NCI-H345 treated with DMSO at 0.1 percent for 48 hours (cell line): ENCODE results near the gene PLAU.
"Not testable (repeated sequence)": the region's sequence is repeated elsewhere in the genome, so short reads cannot be mapped to it uniquely, and the experiment has no call there.

Source experiments
- DNase-seq: peaks from one replicate; lab custom pipeline; 2025; ENCODE audit not compliant: unreplicated experiment; lab: John Stamatoyannopoulos, UW

The PLAU gene

DNA sequence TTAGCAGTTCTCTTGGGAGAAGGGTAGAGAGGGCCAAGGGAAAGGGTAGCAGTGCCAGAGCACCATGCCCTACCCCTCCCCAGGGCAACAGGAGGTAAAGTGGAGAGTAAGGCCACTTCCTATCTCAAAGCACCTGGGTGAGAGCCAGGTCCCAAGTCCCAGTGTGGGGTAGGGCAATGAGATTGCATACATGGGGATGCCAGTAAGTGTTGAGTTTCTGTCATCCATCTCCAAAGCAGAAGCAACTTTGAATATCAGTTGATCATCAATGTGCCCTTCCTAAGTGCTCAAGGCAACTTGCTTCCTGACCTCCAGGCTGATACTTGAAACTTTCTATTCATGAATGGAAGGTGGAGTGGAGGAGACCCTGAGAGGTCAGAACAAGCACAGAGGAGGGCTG lies 34.4 kb upstream of the PLAU start:
- no peak for DNase-seq

DNA sequence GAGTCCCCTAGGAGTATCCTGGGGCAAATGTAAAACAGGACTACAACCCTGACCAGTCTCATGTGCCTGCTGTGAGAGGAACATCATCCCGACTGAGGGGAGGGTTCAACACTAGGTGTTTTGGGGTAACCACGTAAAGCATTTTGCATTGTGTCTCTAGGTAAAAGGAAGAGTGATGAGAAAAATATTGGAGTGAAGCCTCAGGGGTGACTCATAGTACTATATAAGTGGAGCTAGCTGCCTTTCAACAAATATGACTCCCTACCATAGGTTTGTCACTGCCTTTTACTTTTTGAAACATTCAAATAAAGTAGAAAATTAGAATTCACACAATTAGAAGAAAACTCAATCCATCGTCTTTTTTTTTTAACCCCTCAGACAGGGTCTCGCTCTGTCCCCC lies 34.0 kb upstream of the PLAU start:
- no peak for DNase-seq

DNA sequence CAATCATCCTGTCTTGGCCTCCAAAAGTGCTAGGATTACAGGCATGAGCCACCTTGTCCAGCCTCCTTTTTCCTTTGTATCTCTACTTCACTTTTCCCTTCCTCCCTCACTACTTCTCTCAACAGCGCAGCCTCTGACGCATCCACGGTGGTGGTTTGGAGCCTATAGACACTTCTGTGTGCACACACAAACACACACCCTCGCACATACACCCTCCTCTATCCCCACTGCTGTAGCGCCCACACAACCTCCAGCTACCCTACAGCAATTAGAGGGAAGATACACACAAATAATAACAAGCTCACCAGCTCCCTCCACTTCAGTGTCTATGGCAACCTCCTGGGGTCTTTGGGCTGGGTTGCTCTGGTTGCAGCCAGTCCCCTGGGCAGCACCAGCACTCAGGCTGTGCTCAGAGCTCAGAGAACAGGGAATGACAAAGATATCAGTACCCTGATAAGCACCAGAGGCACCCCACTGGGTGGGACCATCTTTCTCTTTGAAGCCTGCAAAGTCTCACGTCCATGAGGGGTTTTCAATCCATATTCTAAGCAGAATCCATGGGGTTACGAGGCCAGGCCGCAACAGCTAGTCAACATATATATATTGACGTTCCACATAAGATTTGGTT lies 33.3 kb upstream of the PLAU start:
- no peak for DNase-seq

DNA sequence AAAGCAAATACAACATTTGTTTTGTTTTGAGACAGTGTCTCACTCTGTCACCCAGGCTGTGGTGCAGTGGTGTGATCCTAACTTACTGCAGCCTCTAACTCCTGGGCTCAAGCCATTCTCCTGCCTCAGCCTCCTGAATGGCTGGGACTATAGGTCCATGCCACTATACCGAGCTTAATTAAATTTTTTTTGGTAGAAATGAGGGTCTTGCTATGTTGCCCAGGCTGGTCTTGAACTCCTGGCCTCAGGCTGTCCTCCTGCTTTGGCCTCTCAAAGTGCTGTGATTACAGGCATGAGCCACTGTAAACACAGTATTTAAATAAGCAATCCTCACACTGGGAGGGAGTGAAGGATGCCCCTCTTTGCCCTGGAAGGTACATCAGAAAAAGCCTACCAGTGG lies 32.6 kb upstream of the PLAU start:
- no peak for DNase-seq

DNA sequence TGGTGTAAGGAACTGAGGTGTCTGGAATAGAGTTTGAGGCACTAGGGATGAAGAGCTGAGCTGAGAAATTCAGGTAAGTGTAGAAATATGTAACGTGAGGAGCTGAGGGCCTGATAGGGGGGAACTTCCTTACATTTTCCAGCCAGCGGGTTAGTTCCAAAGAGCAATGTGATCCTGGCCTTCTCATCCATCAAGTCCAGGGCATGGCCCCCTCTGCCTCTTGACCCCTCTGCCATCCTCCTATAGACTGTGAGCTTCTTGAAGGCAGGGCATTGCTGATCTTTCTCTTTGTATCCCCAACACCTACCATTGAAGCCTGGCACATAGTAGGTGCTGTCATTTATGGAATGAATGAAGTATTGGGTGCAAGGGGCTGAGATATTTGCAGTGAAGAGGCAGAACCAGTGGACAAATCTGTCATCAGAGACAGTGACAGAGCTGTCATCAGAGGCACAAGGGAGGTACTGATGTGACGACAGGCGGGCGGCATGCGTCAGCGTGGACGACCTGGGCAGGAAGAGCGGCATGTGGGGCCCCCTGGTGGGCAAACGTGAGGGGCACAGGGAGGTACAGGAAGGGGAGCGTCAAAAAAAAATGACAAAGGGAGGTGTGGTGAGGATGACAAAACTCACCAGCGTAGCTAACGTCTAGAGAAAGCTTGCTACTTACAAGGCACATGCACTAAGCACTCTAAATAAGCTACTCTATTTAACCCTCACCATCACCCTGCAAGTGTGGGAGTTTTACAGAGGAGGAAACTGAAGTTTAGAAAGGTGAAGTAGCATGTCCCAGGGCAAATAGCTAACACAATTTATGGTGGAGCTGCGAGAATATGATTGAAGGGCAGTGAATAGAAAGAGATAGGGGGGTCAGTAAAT lies 31.4 kb upstream of the PLAU start:
- DNase-seq, result peak; percentile 60

DNA sequence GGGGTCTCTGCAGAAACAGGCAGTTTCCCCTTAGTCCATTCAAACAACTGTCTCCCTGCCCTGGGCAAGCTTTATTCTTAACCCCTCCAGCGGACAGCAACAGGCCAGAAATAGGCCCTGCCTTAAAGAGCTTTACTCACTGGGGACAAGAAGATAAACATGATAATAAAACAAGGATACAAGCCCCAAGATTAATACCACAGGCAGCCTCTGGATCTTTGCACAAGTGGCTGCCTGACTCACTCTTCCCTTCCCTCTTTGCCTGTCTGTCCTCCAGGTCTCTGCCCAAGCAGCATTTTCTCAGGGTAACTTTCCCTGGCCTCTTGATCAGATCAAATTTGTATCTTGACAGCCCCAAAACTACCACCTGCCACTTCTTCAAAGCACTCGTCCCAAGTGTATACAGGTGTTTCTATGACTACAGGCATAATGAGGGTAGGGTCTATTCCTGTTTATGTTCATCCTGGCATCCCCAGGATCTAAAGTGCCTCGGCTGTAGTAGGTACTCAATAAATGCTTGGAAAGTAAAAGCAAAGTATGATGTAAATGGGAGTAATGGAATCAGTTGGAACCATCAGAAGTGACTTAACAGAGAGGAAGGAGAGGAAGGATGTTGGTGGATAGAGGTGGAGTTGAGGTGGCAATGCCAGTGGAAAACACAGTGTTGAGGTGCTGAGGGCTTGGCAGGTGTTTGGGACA lies 29.6 kb upstream of the PLAU start:
- DNase-seq, result no peak

DNA sequence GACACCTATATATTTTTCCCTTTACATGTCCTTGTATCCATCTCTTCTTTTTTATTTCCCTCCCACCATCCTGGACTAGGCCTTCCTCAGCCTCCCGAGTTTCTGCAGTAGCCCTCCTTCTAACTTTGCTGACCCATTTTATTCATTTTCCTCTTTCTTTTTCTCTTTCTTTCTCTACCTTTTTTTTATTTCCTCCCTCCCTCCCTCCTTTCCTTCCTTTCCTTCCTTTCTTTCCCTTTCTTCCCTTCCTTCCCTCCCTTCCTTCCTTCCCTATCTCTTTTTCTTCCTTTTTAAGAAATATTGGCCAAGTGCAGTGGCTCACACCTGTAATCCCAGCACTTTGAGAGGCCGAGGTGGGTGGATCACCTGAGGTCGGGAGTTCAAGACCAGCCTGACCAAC lies 26.9 kb upstream of the PLAU start:
- no peak for DNase-seq

DNA sequence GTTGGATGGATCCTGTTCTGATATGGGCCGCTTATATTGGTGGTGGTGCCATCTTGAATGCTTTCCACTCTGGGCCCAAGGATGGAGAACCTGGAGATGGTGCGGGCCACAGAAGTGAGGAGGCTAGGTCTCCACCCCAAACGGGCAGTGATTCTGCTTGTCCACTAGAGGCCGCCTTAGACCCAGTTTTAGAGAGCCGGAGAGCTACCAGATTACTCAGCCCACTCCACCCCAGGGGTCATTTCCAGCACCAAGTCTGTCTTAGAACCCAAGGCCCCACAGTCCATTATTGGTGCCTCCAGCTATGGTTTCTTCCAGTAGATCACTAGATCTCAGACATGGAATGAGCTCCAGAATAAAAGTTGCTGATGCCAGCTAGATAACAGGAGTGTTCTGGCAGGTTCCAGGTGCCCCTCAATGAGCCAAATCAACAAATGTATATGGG lies 24.8 kb upstream of the PLAU start:
- DNase-seq, result peak; percentile 42

DNA sequence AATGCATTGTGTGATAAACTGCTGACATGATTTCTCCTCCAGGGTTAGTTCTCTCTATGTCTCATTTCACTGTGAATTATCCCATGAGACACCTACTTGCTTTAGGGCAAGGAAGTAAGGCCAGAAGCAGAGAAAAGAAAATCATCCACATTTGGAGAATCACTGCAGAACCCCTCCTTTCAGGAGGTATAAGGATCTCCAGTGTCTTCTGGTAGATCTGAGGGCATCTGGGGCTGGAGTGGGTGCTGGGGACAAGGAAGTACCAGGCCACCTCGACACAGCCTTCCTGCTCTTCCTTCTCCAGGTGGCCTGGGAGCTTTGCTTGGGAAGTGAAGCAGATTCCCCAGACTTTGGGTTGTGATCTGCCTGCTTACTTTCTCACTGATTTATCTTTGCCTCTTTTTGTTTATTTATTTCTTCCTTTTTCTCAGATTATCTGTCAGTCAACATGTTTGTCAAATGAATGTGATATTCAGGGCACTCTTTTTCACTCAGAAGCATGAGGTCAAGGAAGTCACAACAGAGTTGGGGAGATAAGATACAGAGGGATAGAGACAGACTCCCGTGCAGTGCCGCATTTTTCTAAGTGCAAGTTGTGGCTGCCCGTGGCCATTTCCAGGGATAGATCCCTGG lies 24.2 kb upstream of the PLAU start:
- no peak for DNase-seq

DNA sequence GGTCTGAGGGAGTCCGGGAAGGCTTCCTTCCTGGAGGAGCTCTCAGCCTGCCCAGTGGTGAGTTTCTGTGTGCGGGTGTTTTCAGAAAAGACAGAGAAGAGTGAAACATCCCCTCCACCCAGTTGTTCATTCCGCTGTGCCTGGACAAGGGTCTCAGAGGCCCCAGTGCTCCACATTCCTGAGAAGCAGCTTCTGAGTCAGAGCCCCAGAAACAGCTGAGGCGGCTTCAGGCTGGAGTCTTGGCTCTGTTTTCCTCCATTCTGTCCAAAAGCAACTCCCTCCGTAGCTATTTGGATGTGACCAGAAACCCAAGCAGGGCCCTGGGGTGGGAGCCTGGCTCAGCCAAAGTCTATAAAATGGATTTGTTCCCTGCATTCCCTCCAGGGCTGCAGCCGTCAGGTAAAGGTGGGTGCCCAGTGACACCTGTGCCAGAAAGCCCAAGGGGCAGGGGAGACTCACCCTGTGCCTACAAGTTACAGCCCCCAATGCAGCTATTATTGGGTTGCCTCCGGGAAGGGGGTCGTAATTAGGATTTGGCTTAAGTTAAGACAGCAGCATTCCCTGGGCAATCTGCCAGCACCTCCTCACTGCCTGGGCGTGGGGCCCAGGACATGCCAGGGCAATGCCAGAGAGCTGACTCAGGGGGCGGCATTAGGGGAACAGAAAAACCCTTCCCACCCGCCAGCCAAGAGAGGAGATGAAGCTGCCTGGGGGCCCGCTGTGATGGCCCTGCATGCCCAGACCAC lies 23.5 kb upstream of the PLAU start:
- DNase-seq, result no peak

DNA sequence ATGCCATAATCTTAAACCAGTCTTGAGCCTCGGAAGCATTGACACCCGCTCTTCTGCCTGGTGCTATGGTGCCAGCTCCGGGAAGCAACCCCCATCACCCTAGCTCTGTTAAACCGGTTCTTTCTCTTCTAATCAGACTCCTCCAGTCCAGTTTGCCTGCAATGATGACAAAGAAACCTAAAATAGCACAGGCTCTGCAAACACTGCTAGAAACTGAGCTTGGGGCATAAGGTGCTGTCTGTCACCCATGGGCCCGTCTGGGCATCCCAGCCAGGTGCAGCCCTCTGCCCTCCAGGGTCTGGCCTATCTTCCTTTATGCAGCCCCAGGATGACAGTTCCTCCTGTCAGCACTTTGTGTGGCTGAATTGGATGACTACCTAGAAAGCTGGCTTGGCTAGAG lies 22.4 kb upstream of the PLAU start:
- no peak for DNase-seq

DNA sequence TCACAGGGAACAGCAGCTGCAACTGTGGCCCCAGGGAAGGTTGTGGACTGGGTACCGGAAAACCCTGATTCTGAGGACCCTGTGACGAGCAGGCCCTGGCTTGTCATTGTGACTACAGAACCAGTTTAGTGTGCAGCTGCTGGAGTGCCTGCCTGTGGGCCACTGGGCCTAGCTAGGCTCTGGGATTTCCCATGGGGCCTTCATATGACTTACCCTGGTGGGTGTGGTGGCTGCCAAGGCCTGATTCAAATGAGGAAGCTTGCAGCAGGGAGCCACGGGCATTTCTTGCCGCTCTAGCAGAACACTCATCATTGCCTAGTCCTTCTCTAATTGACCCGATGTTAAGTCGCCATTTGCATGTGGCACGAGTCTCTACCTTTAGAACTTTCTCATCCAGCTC lies 21.9 kb upstream of the PLAU start:
- peak; percentile 65 for DNase-seq

DNA sequence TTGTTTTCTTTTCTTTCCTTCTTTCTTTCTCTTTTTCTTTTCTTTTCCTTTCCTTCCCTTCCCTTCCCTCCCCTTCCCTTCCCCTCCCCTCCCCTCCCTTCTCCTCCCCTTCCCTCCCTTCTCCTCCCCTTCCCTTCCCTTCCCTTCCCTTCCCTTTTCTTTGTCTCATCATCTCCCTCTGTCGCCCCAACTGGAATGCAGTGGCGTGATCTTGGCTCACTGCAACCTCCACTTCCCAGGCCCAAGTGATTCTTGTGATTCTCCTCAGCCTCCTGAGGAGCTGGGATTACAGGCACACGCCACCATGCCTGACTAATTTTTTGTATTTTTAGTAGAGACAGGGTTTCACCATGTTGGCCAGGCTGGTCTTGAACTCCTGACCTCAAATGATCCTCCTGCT lies 21.5 kb upstream of the PLAU start:
- not testable (repeated sequence) for DNase-seq

DNA sequence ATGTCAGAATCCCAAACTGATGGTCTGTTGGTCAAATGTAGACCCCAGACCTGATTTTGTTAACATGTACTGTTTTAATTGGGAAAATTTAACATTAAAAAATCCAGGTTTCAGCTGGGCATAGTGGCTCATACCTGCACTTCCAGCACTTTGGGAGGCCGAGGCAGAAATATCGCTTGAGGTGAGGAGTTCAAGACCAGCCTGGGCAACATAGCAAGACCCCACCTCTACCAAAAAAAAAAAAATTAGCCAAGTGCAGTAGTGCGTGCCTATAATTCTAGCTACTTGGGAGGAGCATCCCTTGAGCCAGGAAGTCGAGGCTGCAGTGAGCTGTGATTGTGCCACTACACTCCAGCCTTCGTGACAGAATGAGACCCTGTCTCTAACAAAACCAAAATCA lies 20.7 kb upstream of the PLAU start:
- no peak for DNase-seq

DNA sequence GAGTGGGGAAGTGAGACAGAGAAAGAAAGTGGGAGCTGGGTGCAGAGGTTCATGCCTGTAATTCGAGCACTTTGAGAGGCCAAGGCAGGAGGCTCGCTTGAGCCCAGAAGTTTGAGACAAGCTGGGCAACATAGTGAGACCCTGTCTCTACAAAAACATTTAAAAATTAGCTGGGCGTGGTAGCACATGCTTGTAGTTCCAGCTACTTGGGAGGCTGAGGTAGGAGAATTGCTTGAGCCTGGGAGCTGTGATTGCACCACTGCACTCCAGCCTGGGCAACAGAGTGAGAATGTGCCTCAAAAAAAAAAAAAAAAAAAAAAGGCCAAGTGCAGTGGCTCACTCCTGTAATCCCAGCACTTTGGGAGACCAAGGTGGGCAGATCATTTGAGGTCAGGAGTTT lies 20.1 kb upstream of the PLAU start:
- not testable (repeated sequence) for DNase-seq

DNA sequence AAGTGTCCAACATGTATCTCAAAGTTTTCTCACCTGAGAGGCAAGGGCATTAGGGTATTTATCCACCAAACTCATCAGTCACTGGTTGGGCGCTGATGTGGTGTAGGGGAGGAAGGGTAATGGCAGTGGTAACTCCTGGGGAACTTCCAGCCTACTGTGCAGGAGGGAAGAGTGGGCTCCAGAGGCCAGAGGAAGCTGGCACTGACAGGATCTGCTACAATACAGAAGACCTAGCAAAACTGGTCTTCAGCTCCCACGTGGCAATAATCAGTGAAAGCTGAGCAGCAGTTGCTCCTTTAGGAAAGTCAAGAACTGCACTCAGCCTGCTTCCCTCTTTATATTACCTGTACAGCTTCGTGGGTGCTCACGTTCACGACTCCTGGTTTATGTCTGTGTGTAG lies 19.4 kb upstream of the PLAU start:
- no peak for DNase-seq

DNA sequence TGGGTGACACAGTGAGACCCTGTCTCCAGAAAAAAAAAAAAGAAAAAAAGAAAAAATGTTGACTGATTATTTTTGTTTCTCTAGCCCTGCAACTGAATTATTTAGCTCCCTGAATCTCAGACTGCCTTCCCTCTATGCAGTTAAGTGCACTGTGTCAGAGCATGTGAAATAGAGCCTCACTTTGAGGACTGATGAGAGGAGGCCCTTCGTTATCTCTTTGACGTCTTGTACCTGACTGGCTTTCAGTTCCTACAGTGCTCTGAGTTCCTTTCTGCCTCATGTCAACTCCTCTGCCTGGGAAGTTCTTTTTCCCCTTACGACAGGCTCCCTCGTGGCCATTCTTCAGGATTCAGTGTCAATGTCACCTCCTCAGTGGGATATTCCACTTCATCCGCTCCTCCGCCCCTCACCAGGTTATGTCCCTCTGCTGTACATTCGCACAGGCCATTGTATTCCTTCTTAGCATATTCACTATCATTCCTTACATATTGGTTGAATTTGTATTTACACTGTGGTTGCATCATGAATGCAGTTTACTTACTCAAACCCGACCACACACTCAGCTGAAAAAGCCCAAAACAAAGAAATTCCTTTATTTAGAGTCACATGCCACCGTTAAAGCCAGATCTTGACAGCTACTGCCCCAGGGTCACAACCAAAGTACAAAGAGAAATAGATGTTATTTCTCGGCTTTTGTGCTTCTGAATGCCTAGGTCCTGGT lies 18.5 kb upstream of the PLAU start:
- DNase-seq, result no peak

DNA sequence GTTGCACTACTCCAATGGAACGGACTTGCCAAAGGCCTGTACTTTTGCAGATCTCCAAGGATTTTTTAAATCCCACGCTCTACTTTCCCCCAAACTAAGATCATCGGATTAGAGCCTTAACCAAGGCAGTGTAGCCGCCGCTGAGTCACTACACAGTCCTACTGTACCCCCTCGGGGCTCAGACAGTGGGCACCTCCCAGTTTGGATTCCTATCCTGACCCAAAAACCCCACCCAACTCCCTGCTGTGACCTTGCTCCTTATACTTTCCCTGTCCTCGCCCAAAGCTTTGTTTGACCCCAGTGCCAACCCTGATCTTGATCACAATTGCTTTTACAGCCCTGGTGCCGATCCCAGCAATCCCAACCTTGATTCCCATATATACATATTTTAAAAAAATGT lies 17.5 kb upstream of the PLAU start:
- no peak for DNase-seq

DNA sequence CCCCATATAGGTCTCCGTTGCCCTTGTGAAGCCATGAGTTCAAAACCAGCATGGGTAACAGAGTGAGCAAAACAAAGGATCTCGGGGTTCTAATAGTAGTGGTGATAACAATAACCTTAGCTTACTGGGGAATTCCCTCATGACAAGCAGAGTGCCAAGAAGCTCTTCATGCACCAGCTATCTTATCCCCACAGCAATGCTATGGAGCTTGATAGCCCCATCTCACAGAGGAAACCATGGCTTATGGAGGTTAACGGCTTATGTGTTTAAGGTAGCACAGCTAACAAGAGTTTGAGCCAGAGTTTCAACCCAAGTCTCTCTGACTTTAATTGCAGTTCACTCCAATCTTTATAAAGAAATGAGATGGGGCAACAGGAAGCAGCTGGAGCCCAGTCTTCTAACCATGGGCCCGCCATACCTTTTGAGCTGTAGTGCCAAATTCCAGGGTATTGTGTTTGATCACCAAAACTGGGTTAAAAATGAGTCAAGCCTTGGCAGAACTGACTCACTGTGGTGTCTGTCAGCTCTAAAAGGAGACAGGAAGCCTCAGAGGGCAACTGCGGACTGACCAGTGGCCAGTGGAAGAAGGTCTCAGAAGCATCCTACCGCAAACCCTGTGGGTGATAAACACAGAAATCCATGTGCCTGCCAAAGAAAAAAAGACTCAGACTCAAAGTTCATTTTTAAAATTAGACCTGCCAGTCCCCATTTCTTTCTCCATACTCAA lies 16.5 kb upstream of the PLAU start:
- DNase-seq, result no peak

DNA sequence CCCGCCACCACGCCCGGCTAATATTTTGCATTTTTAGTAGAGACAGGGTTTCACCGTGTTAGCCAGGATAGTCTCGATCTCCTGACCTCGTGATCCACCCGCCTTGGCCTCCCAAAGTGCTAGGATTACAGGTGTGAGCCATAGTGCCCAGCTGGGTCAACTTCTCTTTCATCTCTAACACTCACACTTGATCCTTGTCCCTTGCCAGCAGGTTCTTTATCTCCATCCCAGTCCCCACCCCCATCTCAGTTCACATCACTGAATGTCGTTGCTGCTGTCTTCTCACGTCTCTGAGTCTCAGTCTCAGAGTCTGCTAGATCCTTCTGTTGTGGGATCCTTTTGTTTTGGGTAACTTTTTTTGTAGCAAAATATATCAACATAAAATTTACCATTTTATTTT lies 15.6 kb upstream of the PLAU start:
- not testable (repeated sequence) for DNase-seq
